WTC11 (cell line): ENCODE measurements around the gene EEF1AKMT4. TPM values are rescaled to one million over a fixed set of nuclear protein-coding genes. Genes with fewer than 3 reads are reported as not detected.

Experiments
- ATAC-seq: fragments of 200-7000 bp; cut with Tn5 transposase; 2 replicates; pipeline ENCODE4 v1.10.0; 2021; ENCODE audit warnings: mild to moderate bottlenecking, moderate library complexity
- CTCF ChIA-PET: fragments of 300-600 bp; sonication (Branson Sonifier 250); formaldehyde crosslinking; loops from one replicate; lab custom pipeline; 2021; ENCODE audit warnings: antibody characterized with exemption; lab: Charles Lee
- POLR2A ChIA-PET: fragments of 350-600 bp; sonication (Branson Sonifier 250); formaldehyde crosslinking; loops from one replicate; lab custom pipeline; 2021; ENCODE audit warnings: antibody characterized with exemption; lab: Charles Lee
- DNase-seq: peaks from one replicate; pipeline ENCODE4 v3.0.0; 2021; ENCODE audit warnings: low spot score
- H3K27ac Mint-ChIP-seq: 2 replicates; pipeline ENCODE4 v1.8.0; 2021; ENCODE audit warnings: mixed read lengths
- H3K27me3 Mint-ChIP-seq: 2 replicates; pipeline ENCODE4 v1.8.0; 2021; ENCODE audit warnings: low read depth, mild to moderate bottlenecking, moderate library complexity, mixed read lengths
- H3K36me3 Mint-ChIP-seq: 2 replicates; pipeline ENCODE4 v1.8.0; 2021; ENCODE audit warnings: mixed read lengths
- H3K4me1 Mint-ChIP-seq: 2 replicates; pipeline ENCODE4 v1.8.0; 2022; ENCODE audit warnings: mixed read lengths
- H3K4me3 Mint-ChIP-seq: 2 replicates; pipeline ENCODE4 v1.8.0; 2021; ENCODE audit warnings: mild to moderate bottlenecking, moderate library complexity, mixed read lengths
- H3K9me3 Mint-ChIP-seq: 2 replicates; pipeline ENCODE4 v1.8.0; 2021; ENCODE audit warnings: mixed read lengths
- ATF1 ChIP-seq: sonication (generic); formaldehyde crosslinking; IDR thresholded peaks from 2 replicates; pipeline ENCODE4 v1.8.1; 2023; ENCODE audit warnings: mild to moderate bottlenecking, moderate library complexity, missing genetic modification reagents
- E2F4 ChIP-seq: sonication (generic); formaldehyde crosslinking; IDR thresholded peaks from 2 replicates; pipeline ENCODE4 v1.8.1; 2022; ENCODE audit warnings: low read depth, mild to moderate bottlenecking, moderate library complexity, missing genetic modification reagents, borderline replicate concordance
- ETV6 ChIP-seq: sonication (generic); formaldehyde crosslinking; IDR thresholded peaks from 2 replicates; pipeline ENCODE4 v1.8.1; 2022; ENCODE audit warnings: mild to moderate bottlenecking, missing genetic modification reagents
- GRHL2 ChIP-seq: fragments of 250-450 bp; sonication (Bioruptor Pico); IDR thresholded peaks from 2 replicates; pipeline ENCODE4 v1.8.0; 2022; ENCODE audit warnings: mild to moderate bottlenecking, moderate library complexity; ENCODE audit not compliant: insufficient replicate concordance, severe bottlenecking
- IRF2 ChIP-seq: sonication (generic); formaldehyde crosslinking; IDR thresholded peaks from 2 replicates; pipeline ENCODE4 v1.8.0; 2022; ENCODE audit warnings: low read depth, missing genetic modification reagents, borderline replicate concordance
- NFE2L1 ChIP-seq: sonication (generic); formaldehyde crosslinking; IDR thresholded peaks from 2 replicates; pipeline ENCODE4 v1.8.1; 2023; ENCODE audit warnings: missing genetic modification reagents
- NFYB ChIP-seq: sonication (generic); formaldehyde crosslinking; conservative IDR thresholded peaks from 2 replicates; pipeline ENCODE4 v1.8.0; 2022; ENCODE audit warnings: low read depth, missing genetic modification reagents
- NR1H2 ChIP-seq: sonication (generic); formaldehyde crosslinking; IDR thresholded peaks from 2 replicates; pipeline ENCODE4 v1.9.0; 2021; ENCODE audit warnings: mild to moderate bottlenecking, moderate library complexity, missing genetic modification reagents
- NR3C1 ChIP-seq: sonication (generic); formaldehyde crosslinking; conservative IDR thresholded peaks from 2 replicates; pipeline ENCODE4 v1.8.1; 2023; ENCODE audit warnings: low read depth, mild to moderate bottlenecking, missing genetic modification reagents
- OVOL2 ChIP-seq: fragments of 250-450 bp; sonication (Bioruptor Pico); IDR thresholded peaks from 2 replicates; pipeline ENCODE4 v1.9.0; 2021; ENCODE audit warnings: mild to moderate bottlenecking, borderline replicate concordance
- PRRX2 ChIP-seq: fragments of 250-450 bp; sonication (Bioruptor Pico); IDR thresholded peaks from 2 replicates; pipeline ENCODE4 v1.8.0; 2021; ENCODE audit warnings: mild to moderate bottlenecking
- RELA ChIP-seq: sonication (generic); formaldehyde crosslinking; IDR thresholded peaks from 2 replicates; pipeline ENCODE4 v1.8.1; 2022; ENCODE audit warnings: missing genetic modification reagents, mild to moderate bottlenecking, borderline replicate concordance
- RORB ChIP-seq: fragments of 250-450 bp; sonication (Bioruptor Pico); IDR thresholded peaks from 2 replicates; pipeline ENCODE4 v1.9.0; 2021; ENCODE audit warnings: mild to moderate bottlenecking
- ZNF121 ChIP-seq: sonication (generic); formaldehyde crosslinking; IDR thresholded peaks from 2 replicates; pipeline ENCODE4 v1.8.0; 2023; ENCODE audit warnings: missing genetic modification reagents
- ZNF232 ChIP-seq: sonication (generic); formaldehyde crosslinking; IDR thresholded peaks from 2 replicates; pipeline ENCODE4 v1.8.0; 2022; ENCODE audit warnings: mild to moderate bottlenecking, missing genetic modification reagents
- ZNF512 ChIP-seq: sonication (generic); formaldehyde crosslinking; IDR thresholded peaks from 2 replicates; pipeline ENCODE4 v1.8.1; 2022; ENCODE audit warnings: missing genetic modification reagents, borderline replicate concordance
- ZNF671 ChIP-seq: fragments of 250-450 bp; sonication (Bioruptor Pico); IDR thresholded peaks from 2 replicates; pipeline ENCODE4 v1.8.0; 2021; ENCODE audit warnings: mild to moderate bottlenecking
- total RNA-seq: library from RNA; stranded (reverse); gene quantifications from 3 replicates; pipeline ENCODE4 v1.2.3, GENCODE V29; 2021
- TF ChIP-seq, protein P1 (sequence below): sonication (generic); formaldehyde crosslinking; IDR thresholded peaks from 2 replicates; pipeline ENCODE4 v1.8.0; 2022; ENCODE audit warnings: missing genetic modification reagents
- TF ChIP-seq, protein P2 (sequence below): sonication (generic); formaldehyde crosslinking; IDR thresholded peaks from 2 replicates; pipeline ENCODE4 v1.8.0; 2023; ENCODE audit warnings: missing genetic modification reagents
- TF ChIP-seq, protein P3 (sequence below): sonication (generic); formaldehyde crosslinking; IDR thresholded peaks from 2 replicates; pipeline ENCODE4 v1.8.1; 2022; ENCODE audit warnings: mild to moderate bottlenecking, moderate library complexity, missing genetic modification reagents
- TF ChIP-seq, protein P4 (sequence below): fragments of 250-450 bp; sonication (Bioruptor Pico); IDR thresholded peaks from 2 replicates; pipeline ENCODE4 v1.9.0; 2021; ENCODE audit warnings: mild to moderate bottlenecking
- TF ChIP-seq, protein P5 (sequence below): sonication (generic); formaldehyde crosslinking; IDR thresholded peaks from 2 replicates; pipeline ENCODE4 v1.8.0; 2022; ENCODE audit warnings: mild to moderate bottlenecking, missing genetic modification reagents

EEF1AKMT4 gene
- total RNA-seq, 1 experiment from 2014 or later = 11.3 TPM

DNA sequence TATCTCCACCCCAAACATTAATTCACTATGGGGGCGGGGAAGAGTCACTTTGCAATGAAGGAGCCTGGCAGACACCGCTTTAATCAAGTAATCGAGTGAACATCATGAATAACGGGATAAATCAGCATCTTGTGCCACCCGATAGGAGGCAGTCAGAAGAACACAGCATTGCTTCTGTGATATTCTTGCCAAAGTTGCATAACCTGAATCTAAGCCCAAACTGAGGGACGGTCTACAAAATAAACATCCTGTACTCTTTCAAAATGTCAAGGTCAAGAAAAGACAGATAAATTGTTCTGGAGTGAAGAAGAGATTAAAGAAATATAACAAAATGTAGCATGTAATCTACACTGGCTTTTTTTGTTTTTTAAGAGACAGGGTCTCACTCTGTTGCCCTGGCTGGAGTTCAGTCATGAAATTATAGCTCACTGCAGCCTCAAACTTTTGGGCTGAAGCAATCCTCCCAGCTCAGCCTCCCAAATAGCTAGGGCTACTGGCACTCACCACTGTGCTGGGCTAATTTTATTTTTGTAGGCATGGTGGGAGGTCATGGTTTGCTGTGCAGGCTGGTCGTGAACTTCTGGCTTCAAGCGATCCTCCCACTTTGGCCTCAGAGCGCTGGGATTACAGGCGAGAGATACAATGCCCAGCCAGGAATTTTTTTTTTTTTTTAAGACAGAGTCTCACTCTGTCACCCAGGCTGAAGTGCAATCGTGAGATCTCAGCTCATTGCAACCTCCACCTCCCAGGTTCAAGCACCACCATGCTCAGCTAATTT, 40.1 kb upstream of the EEF1AKMT4 start (continued):
- TF ChIP-seq, protein P1, sequence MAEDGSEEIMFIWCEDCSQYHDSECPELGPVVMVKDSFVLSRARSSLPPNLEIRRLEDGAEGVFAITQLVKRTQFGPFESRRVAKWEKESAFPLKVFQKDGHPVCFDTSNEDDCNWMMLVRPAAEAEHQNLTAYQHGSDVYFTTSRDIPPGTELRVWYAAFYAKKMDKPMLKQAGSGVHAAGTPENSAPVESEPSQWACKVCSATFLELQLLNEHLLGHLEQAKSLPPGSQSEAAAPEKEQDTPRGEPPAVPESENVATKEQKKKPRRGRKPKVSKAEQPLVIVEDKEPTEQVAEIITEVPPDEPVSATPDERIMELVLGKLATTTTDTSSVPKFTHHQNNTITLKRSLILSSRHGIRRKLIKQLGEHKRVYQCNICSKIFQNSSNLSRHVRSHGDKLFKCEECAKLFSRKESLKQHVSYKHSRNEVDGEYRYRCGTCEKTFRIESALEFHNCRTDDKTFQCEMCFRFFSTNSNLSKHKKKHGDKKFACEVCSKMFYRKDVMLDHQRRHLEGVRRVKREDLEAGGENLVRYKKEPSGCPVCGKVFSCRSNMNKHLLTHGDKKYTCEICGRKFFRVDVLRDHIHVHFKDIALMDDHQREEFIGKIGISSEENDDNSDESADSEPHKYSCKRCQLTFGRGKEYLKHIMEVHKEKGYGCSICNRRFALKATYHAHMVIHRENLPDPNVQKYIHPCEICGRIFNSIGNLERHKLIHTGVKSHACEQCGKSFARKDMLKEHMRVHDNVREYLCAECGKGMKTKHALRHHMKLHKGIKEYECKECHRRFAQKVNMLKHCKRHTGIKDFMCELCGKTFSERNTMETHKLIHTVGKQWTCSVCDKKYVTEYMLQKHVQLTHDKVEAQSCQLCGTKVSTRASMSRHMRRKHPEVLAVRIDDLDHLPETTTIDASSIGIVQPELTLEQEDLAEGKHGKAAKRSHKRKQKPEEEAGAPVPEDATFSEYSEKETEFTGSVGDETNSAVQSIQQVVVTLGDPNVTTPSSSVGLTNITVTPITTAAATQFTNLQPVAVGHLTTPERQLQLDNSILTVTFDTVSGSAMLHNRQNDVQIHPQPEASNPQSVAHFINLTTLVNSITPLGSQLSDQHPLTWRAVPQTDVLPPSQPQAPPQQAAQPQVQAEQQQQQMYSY (CRISPR knock-in tag) = no peak
- TF ChIP-seq, protein P2, sequence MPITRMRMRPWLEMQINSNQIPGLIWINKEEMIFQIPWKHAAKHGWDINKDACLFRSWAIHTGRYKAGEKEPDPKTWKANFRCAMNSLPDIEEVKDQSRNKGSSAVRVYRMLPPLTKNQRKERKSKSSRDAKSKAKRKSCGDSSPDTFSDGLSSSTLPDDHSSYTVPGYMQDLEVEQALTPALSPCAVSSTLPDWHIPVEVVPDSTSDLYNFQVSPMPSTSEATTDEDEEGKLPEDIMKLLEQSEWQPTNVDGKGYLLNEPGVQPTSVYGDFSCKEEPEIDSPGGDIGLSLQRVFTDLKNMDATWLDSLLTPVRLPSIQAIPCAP (CRISPR knock-in tag) = no peak
- TF ChIP-seq NFYB (CRISPR knock-in tag) = no peak
- TF ChIP-seq OVOL2 = no peak
- no peak for TF ChIP-seq NR3C1 (CRISPR knock-in tag)
- TF ChIP-seq ZNF512 = no peak
- no peak for TF ChIP-seq ZNF232
- TF ChIP-seq ZNF121 (CRISPR knock-in tag) = no peak
- no peak for TF ChIP-seq NFE2L1 (CRISPR knock-in tag)

DNA sequence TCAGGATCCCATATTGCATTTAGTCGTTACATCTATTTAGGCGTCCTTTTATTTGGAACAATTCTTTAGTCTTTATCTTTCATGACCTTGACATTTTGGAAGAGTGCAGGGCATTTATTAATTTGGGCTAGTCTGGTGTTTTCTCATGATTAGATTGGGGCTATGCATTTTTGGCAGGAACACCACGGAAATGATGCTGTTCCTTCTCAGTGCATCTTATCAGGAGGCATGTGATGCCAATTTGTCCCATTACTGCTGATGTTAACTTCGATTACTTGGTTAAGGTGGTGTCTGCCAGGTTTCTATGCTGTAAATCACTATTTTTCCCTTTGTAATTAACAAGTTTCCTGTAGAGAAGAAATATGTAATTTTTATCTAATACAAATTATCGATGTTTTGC, 38.2 kb upstream of the EEF1AKMT4 start:
- TF ChIP-seq ZNF232 = no peak
- no peak for TF ChIP-seq OVOL2
- TF ChIP-seq ETV6 (CRISPR knock-in tag) = no peak
- Mint-ChIP-seq H3K4me3 (no peak overlapping the region), H3K27me3 (no peaks in the 10 kb centered on the region; the same call in 1 of the 2 replicates), H3K36me3 (no peaks in the 10 kb centered on the region), H3K4me1 (no peaks in the 10 kb centered on the region), H3K27ac (no peak overlapping the region), H3K9me3 (no peaks in the 10 kb centered on the region)
- DNase-seq (no peak), ATAC-seq (no peak)
- ChIA-PET CTCF (interaction anchor here (1.0 to 4.0 kb wide), 2 partner anchors 16 to 30 kb away, joined by 3 to 19 read pairs; no protein-coding TSS in a partner anchor), POLR2A (no interaction called here)

- CTCF ChIA-PET = interaction anchor here (0.7 to 4.0 kb wide), 3 partner anchors 16 to 154 kb away, joined by 3 to 19 read pairs (median 3); no protein-coding TSS in a partner anchor
- ATAC-seq (no peak), DNase-seq (no peak)
- H3K27me3 Mint-ChIP-seq = no peaks in the 10 kb centered on the region; the same call in 1 of the 2 replicates
- no peak overlapping the region for H3K27ac Mint-ChIP-seq
- H3K9me3 Mint-ChIP-seq = no peaks in the 10 kb centered on the region
- no peaks in the 10 kb centered on the region for H3K4me1 Mint-ChIP-seq
- POLR2A ChIA-PET = interaction anchor here (0.6 kb wide), 1 partner anchor 38 kb away, joined by 8 read pairs; no protein-coding TSS in a partner anchor
- no peaks in the 10 kb centered on the region for H3K36me3 Mint-ChIP-seq
- H3K4me3 Mint-ChIP-seq = no peak overlapping the region
- TF ChIP-seq PRRX2 (CRISPR knock-in tag) (no peak), RELA (no peak), ATF1 (no peak), E2F4 (CRISPR knock-in tag) (no peak), NFYB (CRISPR knock-in tag) (no peak), GRHL2 (no peak), NR1H2 (CRISPR knock-in tag) (no peak), RORB (no peak), IRF2 (CRISPR knock-in tag) (no peak), ZNF671 (CRISPR knock-in tag) (no peak)
- TF ChIP-seq, protein P3, sequence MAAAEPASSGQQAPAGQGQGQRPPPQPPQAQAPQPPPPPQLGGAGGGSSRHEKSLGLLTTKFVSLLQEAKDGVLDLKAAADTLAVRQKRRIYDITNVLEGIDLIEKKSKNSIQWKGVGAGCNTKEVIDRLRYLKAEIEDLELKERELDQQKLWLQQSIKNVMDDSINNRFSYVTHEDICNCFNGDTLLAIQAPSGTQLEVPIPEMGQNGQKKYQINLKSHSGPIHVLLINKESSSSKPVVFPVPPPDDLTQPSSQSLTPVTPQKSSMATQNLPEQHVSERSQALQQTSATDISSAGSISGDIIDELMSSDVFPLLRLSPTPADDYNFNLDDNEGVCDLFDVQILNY (CRISPR knock-in tag) = no peak
- TF ChIP-seq, protein P4, sequence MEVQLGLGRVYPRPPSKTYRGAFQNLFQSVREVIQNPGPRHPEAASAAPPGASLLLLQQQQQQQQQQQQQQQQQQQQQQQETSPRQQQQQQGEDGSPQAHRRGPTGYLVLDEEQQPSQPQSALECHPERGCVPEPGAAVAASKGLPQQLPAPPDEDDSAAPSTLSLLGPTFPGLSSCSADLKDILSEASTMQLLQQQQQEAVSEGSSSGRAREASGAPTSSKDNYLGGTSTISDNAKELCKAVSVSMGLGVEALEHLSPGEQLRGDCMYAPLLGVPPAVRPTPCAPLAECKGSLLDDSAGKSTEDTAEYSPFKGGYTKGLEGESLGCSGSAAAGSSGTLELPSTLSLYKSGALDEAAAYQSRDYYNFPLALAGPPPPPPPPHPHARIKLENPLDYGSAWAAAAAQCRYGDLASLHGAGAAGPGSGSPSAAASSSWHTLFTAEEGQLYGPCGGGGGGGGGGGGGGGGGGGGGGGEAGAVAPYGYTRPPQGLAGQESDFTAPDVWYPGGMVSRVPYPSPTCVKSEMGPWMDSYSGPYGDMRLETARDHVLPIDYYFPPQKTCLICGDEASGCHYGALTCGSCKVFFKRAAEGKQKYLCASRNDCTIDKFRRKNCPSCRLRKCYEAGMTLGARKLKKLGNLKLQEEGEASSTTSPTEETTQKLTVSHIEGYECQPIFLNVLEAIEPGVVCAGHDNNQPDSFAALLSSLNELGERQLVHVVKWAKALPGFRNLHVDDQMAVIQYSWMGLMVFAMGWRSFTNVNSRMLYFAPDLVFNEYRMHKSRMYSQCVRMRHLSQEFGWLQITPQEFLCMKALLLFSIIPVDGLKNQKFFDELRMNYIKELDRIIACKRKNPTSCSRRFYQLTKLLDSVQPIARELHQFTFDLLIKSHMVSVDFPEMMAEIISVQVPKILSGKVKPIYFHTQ = no peak
- TF ChIP-seq, protein P5, sequence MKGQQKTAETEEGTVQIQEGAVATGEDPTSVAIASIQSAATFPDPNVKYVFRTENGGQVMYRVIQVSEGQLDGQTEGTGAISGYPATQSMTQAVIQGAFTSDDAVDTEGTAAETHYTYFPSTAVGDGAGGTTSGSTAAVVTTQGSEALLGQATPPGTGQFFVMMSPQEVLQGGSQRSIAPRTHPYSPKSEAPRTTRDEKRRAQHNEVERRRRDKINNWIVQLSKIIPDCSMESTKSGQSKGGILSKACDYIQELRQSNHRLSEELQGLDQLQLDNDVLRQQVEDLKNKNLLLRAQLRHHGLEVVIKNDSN = no peak
Measured at GRCh38 chr3:184211718-184212117, 37.8 kb upstream of the EEF1AKMT4 start.
